ENCODE results near the gene ATP6AP1. TPM values are rescaled to one million over a fixed set of nuclear protein-coding genes. Genes with fewer than 3 reads are reported as not detected.
A peak's percentile ranks its signal among the peaks of the same experiment; 100 is the strongest.
"Not testable (repeated sequence)": the region's sequence is repeated elsewhere in the genome, so short reads cannot be mapped to it uniquely, and the experiment has no call there.

The ATP6AP1 gene
- total RNA-seq, 1 experiment from 2014 or later = 221 TPM

DNA sequence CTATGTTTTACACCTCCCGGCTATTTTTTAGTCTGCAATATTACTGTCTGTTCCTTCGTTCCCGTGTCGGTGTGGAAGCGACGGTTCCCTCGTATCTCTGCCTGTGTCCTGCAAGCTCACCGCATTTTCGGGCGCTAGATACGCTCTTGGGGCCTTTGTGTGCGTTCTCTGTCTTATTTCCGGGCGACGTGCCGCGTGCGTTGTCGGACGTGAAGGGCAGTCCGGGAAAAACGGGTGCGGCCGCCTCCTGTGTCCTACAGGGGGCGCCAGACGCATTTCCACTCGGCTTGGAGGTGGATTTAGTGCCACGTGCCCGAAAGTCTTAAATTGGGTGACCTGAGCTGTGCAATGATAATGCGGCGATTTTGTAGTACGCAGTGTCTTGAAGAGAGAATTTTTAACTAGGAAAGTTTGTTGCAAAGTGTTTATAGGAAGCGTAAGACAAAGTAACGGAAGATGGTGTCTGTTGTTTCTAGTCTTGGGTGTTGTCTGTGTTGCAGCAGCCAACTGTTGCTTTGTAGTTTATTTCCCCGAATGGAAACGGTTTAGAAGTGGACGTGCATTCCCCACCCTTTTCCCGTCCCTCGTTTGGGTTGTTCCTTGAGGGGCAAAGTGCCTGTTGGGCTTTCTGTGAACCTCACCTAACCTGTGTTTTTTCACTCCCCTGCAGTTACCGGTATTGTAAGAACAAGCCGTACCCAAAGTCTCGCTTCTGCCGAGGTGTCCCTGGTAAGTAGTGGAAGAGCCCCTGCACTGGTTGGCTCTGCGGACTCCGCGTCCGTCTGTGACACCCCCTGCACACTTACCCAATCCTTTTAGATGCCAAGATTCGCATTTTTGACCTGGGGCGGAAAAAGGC lies 29.6 kb upstream of the ATP6AP1 start:
- peak overlapping the region; percentile 82 to 99 for H3K4me3 ChIP-seq (ENCODE audit: low read depth in 2 of 2, low read length in 2 of 2)
- no peaks in the 10 kb centered on the region for H3K9me3 ChIP-seq (ENCODE audit: control insufficient read depth, insufficient read depth, low read depth, low read length)
- peak overlapping the region; percentile 99 for H3K27ac ChIP-seq (ENCODE audit: low read length)
- in situ Hi-C loops (cut with HindIII; ENCODE audit: low pct_unique_long_range_greater_than_20kb, low sequenced_read_pairs) = no loop called here
- BruUV-seq (replicated peaks) = TSS peak; percentile 96
- ChIA-PET POLR2A (interaction anchor here (1.1 to 1.3 kb wide), 2 partner anchors 144 to 148 kb away, joined by 3 read pairs; partner anchors contain the start of genes G6PD and IKBKG), CTCF (interaction anchor here (0.8 kb wide), 1 partner anchor 9 kb away, joined by 3 read pairs; no protein-coding TSS in a partner anchor)
- TF ChIP-seq, protein P1, sequence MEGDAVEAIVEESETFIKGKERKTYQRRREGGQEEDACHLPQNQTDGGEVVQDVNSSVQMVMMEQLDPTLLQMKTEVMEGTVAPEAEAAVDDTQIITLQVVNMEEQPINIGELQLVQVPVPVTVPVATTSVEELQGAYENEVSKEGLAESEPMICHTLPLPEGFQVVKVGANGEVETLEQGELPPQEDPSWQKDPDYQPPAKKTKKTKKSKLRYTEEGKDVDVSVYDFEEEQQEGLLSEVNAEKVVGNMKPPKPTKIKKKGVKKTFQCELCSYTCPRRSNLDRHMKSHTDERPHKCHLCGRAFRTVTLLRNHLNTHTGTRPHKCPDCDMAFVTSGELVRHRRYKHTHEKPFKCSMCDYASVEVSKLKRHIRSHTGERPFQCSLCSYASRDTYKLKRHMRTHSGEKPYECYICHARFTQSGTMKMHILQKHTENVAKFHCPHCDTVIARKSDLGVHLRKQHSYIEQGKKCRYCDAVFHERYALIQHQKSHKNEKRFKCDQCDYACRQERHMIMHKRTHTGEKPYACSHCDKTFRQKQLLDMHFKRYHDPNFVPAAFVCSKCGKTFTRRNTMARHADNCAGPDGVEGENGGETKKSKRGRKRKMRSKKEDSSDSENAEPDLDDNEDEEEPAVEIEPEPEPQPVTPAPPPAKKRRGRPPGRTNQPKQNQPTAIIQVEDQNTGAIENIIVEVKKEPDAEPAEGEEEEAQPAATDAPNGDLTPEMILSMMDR (IDR thresholded peaks at IDR 0.05) = no peak
- TF ChIP-seq POLR2AphosphoS5 (IDR thresholded peaks at IDR 0.05; ENCODE audit: low read depth, low read length) = no peak
- TF ChIP-seq SIN3A (IDR thresholded peaks at IDR 0.05; ENCODE audit: borderline replicate concordance, insufficient read depth, low read depth, low read length) = no peak
- TF ChIP-seq TCF7L2 (IDR thresholded peaks at IDR 0.05; ENCODE audit: low read depth, low read length) = no peak
- TF ChIP-seq, protein P2, sequence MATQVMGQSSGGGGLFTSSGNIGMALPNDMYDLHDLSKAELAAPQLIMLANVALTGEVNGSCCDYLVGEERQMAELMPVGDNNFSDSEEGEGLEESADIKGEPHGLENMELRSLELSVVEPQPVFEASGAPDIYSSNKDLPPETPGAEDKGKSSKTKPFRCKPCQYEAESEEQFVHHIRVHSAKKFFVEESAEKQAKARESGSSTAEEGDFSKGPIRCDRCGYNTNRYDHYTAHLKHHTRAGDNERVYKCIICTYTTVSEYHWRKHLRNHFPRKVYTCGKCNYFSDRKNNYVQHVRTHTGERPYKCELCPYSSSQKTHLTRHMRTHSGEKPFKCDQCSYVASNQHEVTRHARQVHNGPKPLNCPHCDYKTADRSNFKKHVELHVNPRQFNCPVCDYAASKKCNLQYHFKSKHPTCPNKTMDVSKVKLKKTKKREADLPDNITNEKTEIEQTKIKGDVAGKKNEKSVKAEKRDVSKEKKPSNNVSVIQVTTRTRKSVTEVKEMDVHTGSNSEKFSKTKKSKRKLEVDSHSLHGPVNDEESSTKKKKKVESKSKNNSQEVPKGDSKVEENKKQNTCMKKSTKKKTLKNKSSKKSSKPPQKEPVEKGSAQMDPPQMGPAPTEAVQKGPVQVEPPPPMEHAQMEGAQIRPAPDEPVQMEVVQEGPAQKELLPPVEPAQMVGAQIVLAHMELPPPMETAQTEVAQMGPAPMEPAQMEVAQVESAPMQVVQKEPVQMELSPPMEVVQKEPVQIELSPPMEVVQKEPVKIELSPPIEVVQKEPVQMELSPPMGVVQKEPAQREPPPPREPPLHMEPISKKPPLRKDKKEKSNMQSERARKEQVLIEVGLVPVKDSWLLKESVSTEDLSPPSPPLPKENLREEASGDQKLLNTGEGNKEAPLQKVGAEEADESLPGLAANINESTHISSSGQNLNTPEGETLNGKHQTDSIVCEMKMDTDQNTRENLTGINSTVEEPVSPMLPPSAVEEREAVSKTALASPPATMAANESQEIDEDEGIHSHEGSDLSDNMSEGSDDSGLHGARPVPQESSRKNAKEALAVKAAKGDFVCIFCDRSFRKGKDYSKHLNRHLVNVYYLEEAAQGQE (IDR thresholded peaks at IDR 0.05; ENCODE audit: insufficient read depth in 1 of 2, low read depth in 2 of 2, low read length in 1 of 2) = no peak
- ATAC-seq (peak; percentile 24), DNase-seq (ENCODE audit: low read depth, low spot score) (no peak)
- H3K36me3 ChIP-seq (ENCODE audit: control insufficient read depth, insufficient read depth, low read length) = peaks cover 10% of the 10 kb centered on the region
- intact Hi-C loops (cut with micrococcal nuclease; ENCODE audit: unreplicated experiment) = no loop called here
- H3K27me3 ChIP-seq (ENCODE audit: control insufficient read depth, insufficient read depth, low read length) = no peaks in the 10 kb centered on the region
- peaks cover 29% of the 10 kb centered on the region for H3K4me1 ChIP-seq (ENCODE audit: control insufficient read depth, insufficient read depth, low read length)

DNA sequence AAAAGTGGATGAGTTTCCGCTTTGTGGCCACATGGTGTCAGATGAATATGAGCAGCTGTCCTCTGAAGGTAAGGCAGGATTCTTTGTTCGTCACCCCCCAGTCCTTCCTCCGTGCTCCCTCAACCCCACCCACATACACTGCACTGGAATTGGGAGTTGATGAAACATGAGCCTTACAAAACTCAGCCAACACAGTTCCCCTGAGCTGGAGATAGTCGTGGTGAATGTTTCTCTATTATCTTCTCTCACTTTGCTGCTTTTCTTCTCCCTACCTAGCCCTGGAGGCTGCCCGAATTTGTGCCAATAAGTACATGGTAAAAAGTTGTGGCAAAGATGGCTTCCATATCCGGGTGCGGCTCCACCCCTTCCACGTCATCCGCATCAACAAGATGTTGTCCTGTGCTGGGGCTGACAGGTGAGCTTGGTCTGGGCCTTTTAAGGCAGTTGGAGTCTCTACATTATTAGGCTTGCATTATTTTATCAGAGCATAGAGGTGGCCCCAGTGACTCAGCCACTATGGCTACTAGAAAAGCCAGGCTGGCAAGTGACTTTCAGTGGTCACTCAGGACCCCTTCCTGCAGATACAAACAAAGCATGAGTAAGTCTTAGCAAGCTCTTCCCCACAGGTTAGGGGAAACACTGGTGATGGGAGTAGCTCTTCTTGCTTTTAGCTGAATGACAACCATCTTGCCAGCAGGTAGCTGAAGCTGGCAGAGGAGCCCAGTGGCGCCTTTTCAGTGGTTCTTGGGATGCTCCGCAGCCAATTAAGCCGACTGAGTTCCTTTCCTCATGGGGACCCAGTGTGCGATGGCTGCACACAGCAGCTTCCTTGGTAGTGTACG lies 28.7 kb upstream of the ATP6AP1 start:
- DNase-seq (ENCODE audit: low read depth, low spot score) = no peak
- no TSS peak for BruUV-seq (replicated peaks)
- Histone ChIP-seq H3K9me3 (ENCODE audit: control insufficient read depth, insufficient read depth, low read depth, low read length) (no peaks in the 10 kb centered on the region), H3K4me3 (ENCODE audit: low read depth in 2 of 2, low read length in 2 of 2) (peak overlapping the region; percentile 82 to 99), H3K27me3 (ENCODE audit: control insufficient read depth, insufficient read depth, low read length) (no peaks in the 10 kb centered on the region), H3K36me3 (ENCODE audit: control insufficient read depth, insufficient read depth, low read length) (peaks cover 10% of the 10 kb centered on the region), H3K27ac (ENCODE audit: low read length) (peak overlapping the region; percentile 99), H3K4me1 (ENCODE audit: control insufficient read depth, insufficient read depth, low read length) (peaks cover 29% of the 10 kb centered on the region)
- in situ Hi-C loops (cut with HindIII; ENCODE audit: low pct_unique_long_range_greater_than_20kb, low sequenced_read_pairs) = no loop called here
- POLR2A ChIA-PET = no interaction called here
- CTCF ChIA-PET = interaction anchor here (0.5 kb wide), 1 partner anchor 100 kb away, joined by 5 read pairs; no protein-coding TSS in a partner anchor
- TF ChIP-seq SIN3A (IDR thresholded peaks at IDR 0.05; ENCODE audit: borderline replicate concordance, insufficient read depth, low read depth, low read length) (no peak), TCF7L2 (IDR thresholded peaks at IDR 0.05; ENCODE audit: low read depth, low read length) (no peak), POLR2AphosphoS5 (IDR thresholded peaks at IDR 0.05; ENCODE audit: low read depth, low read length) (no peak)
- TF ChIP-seq, protein P1 (IDR thresholded peaks at IDR 0.05) = no peak
- TF ChIP-seq, protein P2 (IDR thresholded peaks at IDR 0.05; ENCODE audit: insufficient read depth in 1 of 2, low read depth in 2 of 2, low read length in 1 of 2) = no peak
- intact Hi-C loops (cut with micrococcal nuclease; ENCODE audit: unreplicated experiment) = no loop called here
- no peak for ATAC-seq

DNA sequence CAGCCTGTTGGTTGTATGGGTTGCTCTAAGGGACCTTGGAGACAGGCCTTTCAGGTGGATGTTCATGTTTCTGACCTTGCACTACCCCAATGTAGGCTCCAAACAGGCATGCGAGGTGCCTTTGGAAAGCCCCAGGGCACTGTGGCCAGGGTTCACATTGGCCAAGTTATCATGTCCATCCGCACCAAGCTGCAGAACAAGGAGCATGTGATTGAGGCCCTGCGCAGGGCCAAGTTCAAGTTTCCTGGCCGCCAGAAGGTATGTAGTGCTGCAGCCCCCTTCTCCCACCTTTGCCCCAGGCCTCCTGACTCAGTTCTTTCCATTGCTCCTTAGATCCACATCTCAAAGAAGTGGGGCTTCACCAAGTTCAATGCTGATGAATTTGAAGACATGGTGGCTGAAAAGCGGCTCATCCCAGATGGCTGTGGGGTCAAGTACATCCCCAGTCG lies 28.1 kb upstream of the ATP6AP1 start:
- intact Hi-C loops (cut with micrococcal nuclease; ENCODE audit: unreplicated experiment); ATAC-seq; H3K9me3 ChIP-seq (ENCODE audit: control insufficient read depth, insufficient read depth, low read depth, low read length); POLR2A ChIA-PET; DNase-seq (ENCODE audit: low read depth, low spot score); BruUV-seq (replicated peaks); H3K36me3 ChIP-seq (ENCODE audit: control insufficient read depth, insufficient read depth, low read length); in situ Hi-C loops (cut with HindIII; ENCODE audit: low pct_unique_long_range_greater_than_20kb, low sequenced_read_pairs); H3K27me3 ChIP-seq (ENCODE audit: control insufficient read depth, insufficient read depth, low read length): not testable (repeated sequence)
- CTCF ChIA-PET = interaction anchor here (0.5 kb wide), 1 partner anchor 100 kb away, joined by 5 read pairs; no protein-coding TSS in a partner anchor
- Histone ChIP-seq H3K27ac (ENCODE audit: low read length) (peak overlapping the region; percentile 99; the same call in 1 of the 2 replicates), H3K4me3 (ENCODE audit: low read depth in 2 of 2, low read length in 2 of 2) (peak overlapping the region; percentile 82 to 99), H3K4me1 (ENCODE audit: control insufficient read depth, insufficient read depth, low read length) (peaks cover 29% of the 10 kb centered on the region)
